ENCODE results near the gene CTAGE1. TPM values are rescaled to one million over a fixed set of nuclear protein-coding genes. Genes with fewer than 3 reads are reported as not detected.
"Not testable (repeated sequence)": the region's sequence is repeated elsewhere in the genome, so short reads cannot be mapped to it uniquely, and the experiment has no call there.

CTAGE1 gene
- polyA plus RNA-seq, 1 of the 3 experiments (the other 2 are of a cell fraction), result 0.07 TPM

GRCh38 chr18:22394428-22394827 lies 23.3 kb downstream of the CTAGE1 start:
- Histone ChIP-seq H2AFZ (ENCODE audit: low read depth) (no peak overlapping the region), H3K9me3 (no peaks in the 10 kb centered on the region), H3K27ac (ENCODE audit: low read depth in 2 of 2, low read length in 1 of 2) (no peak overlapping the region), H3F3A (replicated peaks; ENCODE audit: insufficient read depth) (no peaks in the 10 kb centered on the region), H3K9ac (no peak overlapping the region), H3K9me2 (no peaks in the 10 kb centered on the region), H3K4me1 (ENCODE audit: control insufficient read depth in 1 of 2, insufficient read depth in 2 of 2, low read depth in 1 of 2, low read length in 1 of 2) (0 out of 4 replicates have a peak, but pooled peaks cover 0 to 3% of the 10 kb centered on the region in 2 experiments), H3K79me2 (ENCODE audit: insufficient read depth) (no peaks in the 10 kb centered on the region), H3K36me3 (replicated peaks in 1 of 2; ENCODE audit: control insufficient read depth in 1 of 2, insufficient read depth in 2 of 2, low read length in 1 of 2) (no peaks in the 10 kb centered on the region), H3K27me3 (ENCODE audit: insufficient read depth) (peaks cover 23% of the 10 kb centered on the region; the same call in 1 of the 2 replicates), H4K20me1 (ENCODE audit: insufficient read depth) (no peaks in the 10 kb centered on the region), H3K4me2 (no peak overlapping the region), H3K4me3 (ENCODE audit: low read depth in 2 of 2, low read length in 1 of 2) (no peak overlapping the region)
- TF ChIP-seq, protein P1, sequence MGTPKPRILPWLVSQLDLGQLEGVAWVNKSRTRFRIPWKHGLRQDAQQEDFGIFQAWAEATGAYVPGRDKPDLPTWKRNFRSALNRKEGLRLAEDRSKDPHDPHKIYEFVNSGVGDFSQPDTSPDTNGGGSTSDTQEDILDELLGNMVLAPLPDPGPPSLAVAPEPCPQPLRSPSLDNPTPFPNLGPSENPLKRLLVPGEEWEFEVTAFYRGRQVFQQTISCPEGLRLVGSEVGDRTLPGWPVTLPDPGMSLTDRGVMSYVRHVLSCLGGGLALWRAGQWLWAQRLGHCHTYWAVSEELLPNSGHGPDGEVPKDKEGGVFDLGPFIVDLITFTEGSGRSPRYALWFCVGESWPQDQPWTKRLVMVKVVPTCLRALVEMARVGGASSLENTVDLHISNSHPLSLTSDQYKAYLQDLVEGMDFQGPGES (IDR thresholded peaks at IDR 0.05; ENCODE audit: low read depth, low read length), result no peak
- no peak for TF ChIP-seq TCF12 (IDR thresholded peaks at IDR 0.05)
- no peak for TF ChIP-seq ELF1 (IDR thresholded peaks at IDR 0.05)
- TF ChIP-seq FOXJ3 (CRISPR knock-in tag; IDR thresholded peaks at IDR 0.05), result no peak
- no peak for TF ChIP-seq EP300 (IDR thresholded peaks at IDR 0.05; ENCODE audit: borderline replicate concordance in 1 of 2, low read depth in 1 of 2, low read length in 1 of 2)
- TF ChIP-seq SMC3 (IDR thresholded peaks at IDR 0.05; ENCODE audit: low read depth, low read length), result no peak
- no peak for TF ChIP-seq GABPA (IDR thresholded peaks at IDR 0.05; ENCODE audit: low read depth)
- no peak for TF ChIP-seq TAF1 (IDR thresholded peaks at IDR 0.05; ENCODE audit: borderline replicate concordance, low read depth, low read length)
- no peak for TF ChIP-seq EZH2phosphoT487 (IDR thresholded peaks at IDR 0.05; ENCODE audit: borderline replicate concordance, low read depth)
- no peak for TF ChIP-seq NFIC (IDR thresholded peaks at IDR 0.05; ENCODE audit: borderline replicate concordance)
- TF ChIP-seq, protein P2, sequence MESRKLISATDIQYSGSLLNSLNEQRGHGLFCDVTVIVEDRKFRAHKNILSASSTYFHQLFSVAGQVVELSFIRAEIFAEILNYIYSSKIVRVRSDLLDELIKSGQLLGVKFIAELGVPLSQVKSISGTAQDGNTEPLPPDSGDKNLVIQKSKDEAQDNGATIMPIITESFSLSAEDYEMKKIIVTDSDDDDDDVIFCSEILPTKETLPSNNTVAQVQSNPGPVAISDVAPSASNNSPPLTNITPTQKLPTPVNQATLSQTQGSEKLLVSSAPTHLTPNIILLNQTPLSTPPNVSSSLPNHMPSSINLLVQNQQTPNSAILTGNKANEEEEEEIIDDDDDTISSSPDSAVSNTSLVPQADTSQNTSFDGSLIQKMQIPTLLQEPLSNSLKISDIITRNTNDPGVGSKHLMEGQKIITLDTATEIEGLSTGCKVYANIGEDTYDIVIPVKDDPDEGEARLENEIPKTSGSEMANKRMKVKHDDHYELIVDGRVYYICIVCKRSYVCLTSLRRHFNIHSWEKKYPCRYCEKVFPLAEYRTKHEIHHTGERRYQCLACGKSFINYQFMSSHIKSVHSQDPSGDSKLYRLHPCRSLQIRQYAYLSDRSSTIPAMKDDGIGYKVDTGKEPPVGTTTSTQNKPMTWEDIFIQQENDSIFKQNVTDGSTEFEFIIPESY (IDR thresholded peaks at IDR 0.05; ENCODE audit: borderline replicate concordance, low read depth), result no peak
- no peak for TF ChIP-seq RFX5 (IDR thresholded peaks at IDR 0.05; ENCODE audit: low read length)
- TF ChIP-seq, protein P3, sequence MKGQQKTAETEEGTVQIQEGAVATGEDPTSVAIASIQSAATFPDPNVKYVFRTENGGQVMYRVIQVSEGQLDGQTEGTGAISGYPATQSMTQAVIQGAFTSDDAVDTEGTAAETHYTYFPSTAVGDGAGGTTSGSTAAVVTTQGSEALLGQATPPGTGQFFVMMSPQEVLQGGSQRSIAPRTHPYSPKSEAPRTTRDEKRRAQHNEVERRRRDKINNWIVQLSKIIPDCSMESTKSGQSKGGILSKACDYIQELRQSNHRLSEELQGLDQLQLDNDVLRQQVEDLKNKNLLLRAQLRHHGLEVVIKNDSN (IDR thresholded peaks at IDR 0.05; ENCODE audit: borderline replicate concordance, low read depth), result no peak
- TF ChIP-seq MAX (IDR thresholded peaks at IDR 0.05; ENCODE audit: low read depth), result no peak
- POLR2A ChIA-PET, result no interaction called here
- WGBS (ENCODE audit: low lambda C conversion rate), result 24% methylated on average over 5 of the region's 5 CpGs
- CTCF ChIA-PET, result no interaction called here
- DNase-seq, result no peak

GRCh38 chr18:22393164-22393563 lies 24.6 kb downstream of the CTAGE1 start:
- H3K79me2 ChIP-seq (ENCODE audit: insufficient read depth); CTCF ChIA-PET; H3K9me3 ChIP-seq; H3K4me2 ChIP-seq; H3F3A ChIP-seq (replicated peaks; ENCODE audit: insufficient read depth); DNase-seq; H4K20me1 ChIP-seq (ENCODE audit: insufficient read depth); H3K9ac ChIP-seq; H3K36me3 ChIP-seq (replicated peaks in 1 of 2; ENCODE audit: control insufficient read depth in 1 of 2, insufficient read depth in 2 of 2, low read length in 1 of 2); POLR2A ChIA-PET; H2AFZ ChIP-seq (ENCODE audit: low read depth); H3K9me2 ChIP-seq; H3K4me3 ChIP-seq (ENCODE audit: low read depth in 2 of 2, low read length in 1 of 2); H3K4me1 ChIP-seq (ENCODE audit: control insufficient read depth in 1 of 2, insufficient read depth in 2 of 2, low read depth in 1 of 2, low read length in 1 of 2); H3K27ac ChIP-seq (ENCODE audit: low read depth in 2 of 2, low read length in 1 of 2): not testable (repeated sequence)
- WGBS (ENCODE audit: low lambda C conversion rate), result 5% methylated on average over 3 of the region's 3 CpGs
- H3K27me3 ChIP-seq (ENCODE audit: insufficient read depth), result peaks cover 26% of the 10 kb centered on the region; the same call in 1 of the 2 replicates
